HCT116 (cell line): Measurements from ENCODE around the gene WWOX. TPM values are rescaled to one million over a fixed set of nuclear protein-coding genes. Genes with fewer than 3 reads are reported as not detected.

Experiments
- ATAC-seq: fragments of 200-7000 bp; cut with Tn5 transposase; 2 replicates; pipeline ENCODE4 v1.9.1; 2020; ENCODE audit warnings: mild to moderate bottlenecking, moderate library complexity
- BruUV-seq: library from RNA; stranded (reverse); fragments of 400-500 nt; replicated peaks from 2 replicates; lab custom pipeline; 2021; lab: Mats Ljungman, UMichigan
- CTCF ChIA-PET: fragments of 300-600 bp; sonication (Branson Sonifier 250); formaldehyde crosslinking; loops from one replicate; lab custom pipeline; 2021; ENCODE audit warnings: antibody characterized with exemption; lab: Charles Lee
- POLR2A ChIA-PET: fragments of 300-600, 350-600 bp; sonication (Branson Sonifier 250); formaldehyde crosslinking; loops from one replicate; lab custom pipeline; 2021; ENCODE audit warnings: antibody characterized with exemption; lab: Charles Lee
- RAD21 ChIA-PET, 2 experiments: fragments of 300-600 bp; sonication (Branson Sonifier 250); formaldehyde crosslinking; loops; one replicate each; lab custom pipeline; 2023; ENCODE audit warnings: low total read pairs in 2 of 2; ENCODE audit not compliant: uncharacterized antibody in 2 of 2, unreplicated experiment in 2 of 2, low non-redundant PET in 1 of 2; lab: Charles Lee
- DNase-seq: peaks from one replicate; pipeline ENCODE4 v3.0.0-alpha.2; 2010; ENCODE audit warnings: low read depth, low spot score
- H2AFZ ChIP-seq: fragments of 200-600 bp; shearing (Covaris generic), sonication (generic); 2 replicates; pipeline ENCODE4 v1.6.1; 2017; ENCODE audit warnings: low read depth, mixed run types, mixed read lengths, antibody characterized with exemption, low read length; ENCODE audit not compliant: poor library complexity, severe bottlenecking
- H3K27ac ChIP-seq: 2 replicates; pipeline ENCODE4 v1.5.1; 2012; ENCODE audit warnings: low read depth, low read length
- H3K27me3 ChIP-seq: fragments of 200-600 bp; sonication (generic); 2 replicates; pipeline ENCODE4 v1.6.1; 2016; ENCODE audit warnings: mixed run types, low read length, mixed read lengths; ENCODE audit not compliant: insufficient read depth
- H3K36me3 ChIP-seq, 2 experiments: fragments of 200-500 bp in 1 of 2; fragments of 200-600 bp in 1 of 2; sonication (Bioruptor generic) in 1 of 2; sonication (generic) in 1 of 2; 2 replicates each; pipeline versions ENCODE4 v1.5.1 to v1.6.1; 2014 to 2016; ENCODE audit warnings: low read length in 2 of 2, inconsistent platforms in 1 of 2, mixed read lengths in 1 of 2, mixed run types in 1 of 2; ENCODE audit not compliant: insufficient read depth in 2 of 2, control insufficient read depth in 1 of 2
- H3K4me1 ChIP-seq, 2 experiments: fragments of 200-600 bp in 1 of 2; sonication (generic) in 1 of 2; 2 replicates each; pipeline versions ENCODE4 v1.5.1 to v1.6.1; 2012 to 2017; ENCODE audit warnings: low read length in 2 of 2, inconsistent platforms in 1 of 2, mild to moderate bottlenecking in 1 of 2, mixed read lengths in 1 of 2, mixed run types in 1 of 2, moderate library complexity in 1 of 2; ENCODE audit not compliant: insufficient read depth in 2 of 2, control insufficient read depth in 1 of 2
- H3K4me2 ChIP-seq: fragments of 200-600 bp; sonication (generic); 2 replicates; pipeline ENCODE4 v1.6.1; 2017; ENCODE audit warnings: mixed run types, low read length, mixed read lengths
- H3K4me3 ChIP-seq, 2 experiments: fragments of 200-600 bp in 1 of 2; sonication (generic) in 1 of 2; replicated peaks in 1 of 2; 2 replicates each; pipeline ENCODE4 v1.5.1; 2011 to 2016; ENCODE audit warnings: low read length in 2 of 2, control low read depth in 1 of 2, low read depth in 1 of 2, mild to moderate bottlenecking in 1 of 2, mixed read lengths in 1 of 2, mixed run types in 1 of 2
- H3K79me2 ChIP-seq: fragments of 200-600 bp; sonication (generic); 2 replicates; pipeline ENCODE4 v1.6.1; 2017; ENCODE audit warnings: mild to moderate bottlenecking, mixed run types, low read length, moderate library complexity, mixed read lengths; ENCODE audit not compliant: insufficient read depth
- H3K9ac ChIP-seq: fragments of 200-600 bp; sonication (generic); 2 replicates; pipeline ENCODE4 v1.6.1; 2016; ENCODE audit warnings: low read length, mixed read lengths
- H3K9me2 ChIP-seq: fragments of 200-600 bp; sonication (generic), shearing (Covaris generic); 2 replicates; pipeline ENCODE4 v1.6.1; 2017; ENCODE audit warnings: mixed run types, mild to moderate bottlenecking, moderate library complexity; ENCODE audit not compliant: insufficient read depth
- H3K9me3 ChIP-seq, 2 experiments: fragments of 200-500 bp in 1 of 2; fragments of 200-600 bp in 1 of 2; sonication (Bioruptor generic) in 1 of 2; sonication (generic) in 1 of 2; 2 replicates each; pipeline ENCODE4 v1.6.1; 2014 to 2017; ENCODE audit warnings: low read length in 2 of 2, mixed read lengths in 2 of 2, inconsistent platforms in 1 of 2, low read depth in 1 of 2, mild to moderate bottlenecking in 1 of 2, mixed run types in 1 of 2, moderate library complexity in 1 of 2; ENCODE audit not compliant: control insufficient read depth in 1 of 2, insufficient read depth in 1 of 2
- H4K20me1 ChIP-seq: fragments of 200-600 bp; sonication (generic), shearing (Covaris generic); 2 replicates; pipeline ENCODE4 v1.6.1; 2017; ENCODE audit warnings: mixed run types, mild to moderate bottlenecking, moderate library complexity; ENCODE audit not compliant: insufficient read depth
- FOSL1 ChIP-seq: IDR thresholded peaks from 2 replicates; pipeline ENCODE4 v1.6.1; 2012; ENCODE audit warnings: low read depth
- JUND ChIP-seq: IDR thresholded peaks from 2 replicates; pipeline ENCODE4 v1.6.1; 2012
- SP1 ChIP-seq: IDR thresholded peaks from 2 replicates; pipeline ENCODE4 v1.6.1; 2012; ENCODE audit warnings: low read depth
- intact Hi-C: fragments of 100-400 bp; cut with micrococcal nuclease; formaldehyde crosslinking; loops from 2 replicates; pipeline ENCODE4 v1.10.0; 2022
- total RNA-seq: library from RNA; stranded (reverse); gene quantifications from one replicate; pipeline ENCODE4 v1.2.1, GENCODE V29; 2021; ENCODE audit not compliant: unreplicated experiment
- TF ChIP-seq, protein P1 (sequence below): IDR thresholded peaks from 2 replicates; pipeline ENCODE4 v1.6.1; 2012; ENCODE audit warnings: low read depth
- TF ChIP-seq, protein P2 (sequence below): IDR thresholded peaks from 2 replicates; pipeline ENCODE4 v1.6.1; 2012
- TF ChIP-seq, protein P3 (sequence below), 3 experiments: fragments of 200-600 bp in 1 of 3; sonication (generic) in 1 of 3; IDR thresholded peaks in 2 of 3; conservative IDR thresholded peaks in 1 of 3; 2 replicates each; pipeline ENCODE4 v1.5.1; 2012 to 2017; ENCODE audit warnings: low read depth in 2 of 3, low read length in 2 of 3, antibody characterized with exemption in 1 of 3, borderline replicate concordance in 1 of 3, control low read depth in 1 of 3, mild to moderate bottlenecking in 1 of 3, mixed read lengths in 1 of 3, mixed run types in 1 of 3, moderate library complexity in 1 of 3; ENCODE audit not compliant: insufficient read depth in 1 of 3

The WWOX gene
- total RNA-seq, 1 experiment from 2014 or later, result 13.7 TPM

DNA sequence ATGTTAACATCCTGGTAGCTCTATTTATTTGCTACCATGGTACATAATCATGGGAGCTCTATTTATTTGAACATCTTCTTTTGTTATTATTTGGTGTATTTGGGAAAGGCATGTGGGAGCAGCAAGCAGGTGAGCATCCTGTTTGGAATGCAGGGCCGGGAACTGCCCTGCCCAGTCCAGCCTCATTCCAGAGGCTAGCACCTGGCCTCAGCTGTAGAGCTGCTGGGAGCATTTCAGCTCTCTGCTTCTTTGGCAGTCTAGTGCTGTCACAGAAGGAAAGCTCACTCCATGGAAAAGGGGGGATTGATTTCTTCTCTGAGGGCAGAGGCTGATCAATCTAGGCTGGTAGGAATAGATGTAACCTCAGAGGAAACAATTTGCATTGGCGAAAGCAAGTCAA, 112.5 kb downstream of the WWOX start:
- POLR2A ChIA-PET, result no interaction called here
- intact Hi-C loops, result no loop called here
- Histone ChIP-seq H2AFZ (no peak overlapping the region), H3K9ac (no peak overlapping the region), H4K20me1 (no peaks in the 10 kb centered on the region), H3K27ac (no peak overlapping the region), H3K79me2 (no peaks in the 10 kb centered on the region), H3K36me3 (no peaks in the 10 kb centered on the region), H3K4me1 (peaks cover 15 to 32% of the 10 kb centered on the region in 2 experiments), H3K4me3 (no peak overlapping the region; a peak in 1 of 4 replicates), H3K9me2 (no peaks in the 10 kb centered on the region), H3K9me3 (no peaks in the 10 kb centered on the region), H3K27me3 (no peaks in the 10 kb centered on the region), H3K4me2 (peak overlapping the region; percentile 64)
- ATAC-seq (peak; percentile 85), DNase-seq (peak; percentile 12)
- TF ChIP-seq FOSL1 (peak; percentile 35), SP1 (peak; percentile 66), JUND (peak; percentile 31; the same call in 1 of the 2 replicates)
- TF ChIP-seq, protein P1, sequence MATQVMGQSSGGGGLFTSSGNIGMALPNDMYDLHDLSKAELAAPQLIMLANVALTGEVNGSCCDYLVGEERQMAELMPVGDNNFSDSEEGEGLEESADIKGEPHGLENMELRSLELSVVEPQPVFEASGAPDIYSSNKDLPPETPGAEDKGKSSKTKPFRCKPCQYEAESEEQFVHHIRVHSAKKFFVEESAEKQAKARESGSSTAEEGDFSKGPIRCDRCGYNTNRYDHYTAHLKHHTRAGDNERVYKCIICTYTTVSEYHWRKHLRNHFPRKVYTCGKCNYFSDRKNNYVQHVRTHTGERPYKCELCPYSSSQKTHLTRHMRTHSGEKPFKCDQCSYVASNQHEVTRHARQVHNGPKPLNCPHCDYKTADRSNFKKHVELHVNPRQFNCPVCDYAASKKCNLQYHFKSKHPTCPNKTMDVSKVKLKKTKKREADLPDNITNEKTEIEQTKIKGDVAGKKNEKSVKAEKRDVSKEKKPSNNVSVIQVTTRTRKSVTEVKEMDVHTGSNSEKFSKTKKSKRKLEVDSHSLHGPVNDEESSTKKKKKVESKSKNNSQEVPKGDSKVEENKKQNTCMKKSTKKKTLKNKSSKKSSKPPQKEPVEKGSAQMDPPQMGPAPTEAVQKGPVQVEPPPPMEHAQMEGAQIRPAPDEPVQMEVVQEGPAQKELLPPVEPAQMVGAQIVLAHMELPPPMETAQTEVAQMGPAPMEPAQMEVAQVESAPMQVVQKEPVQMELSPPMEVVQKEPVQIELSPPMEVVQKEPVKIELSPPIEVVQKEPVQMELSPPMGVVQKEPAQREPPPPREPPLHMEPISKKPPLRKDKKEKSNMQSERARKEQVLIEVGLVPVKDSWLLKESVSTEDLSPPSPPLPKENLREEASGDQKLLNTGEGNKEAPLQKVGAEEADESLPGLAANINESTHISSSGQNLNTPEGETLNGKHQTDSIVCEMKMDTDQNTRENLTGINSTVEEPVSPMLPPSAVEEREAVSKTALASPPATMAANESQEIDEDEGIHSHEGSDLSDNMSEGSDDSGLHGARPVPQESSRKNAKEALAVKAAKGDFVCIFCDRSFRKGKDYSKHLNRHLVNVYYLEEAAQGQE, result no peak
- TF ChIP-seq, protein P2, sequence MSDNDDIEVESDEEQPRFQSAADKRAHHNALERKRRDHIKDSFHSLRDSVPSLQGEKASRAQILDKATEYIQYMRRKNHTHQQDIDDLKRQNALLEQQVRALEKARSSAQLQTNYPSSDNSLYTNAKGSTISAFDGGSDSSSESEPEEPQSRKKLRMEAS, result peak; percentile 35; the same call in 1 of the 2 replicates
- TF ChIP-seq, protein P3, sequence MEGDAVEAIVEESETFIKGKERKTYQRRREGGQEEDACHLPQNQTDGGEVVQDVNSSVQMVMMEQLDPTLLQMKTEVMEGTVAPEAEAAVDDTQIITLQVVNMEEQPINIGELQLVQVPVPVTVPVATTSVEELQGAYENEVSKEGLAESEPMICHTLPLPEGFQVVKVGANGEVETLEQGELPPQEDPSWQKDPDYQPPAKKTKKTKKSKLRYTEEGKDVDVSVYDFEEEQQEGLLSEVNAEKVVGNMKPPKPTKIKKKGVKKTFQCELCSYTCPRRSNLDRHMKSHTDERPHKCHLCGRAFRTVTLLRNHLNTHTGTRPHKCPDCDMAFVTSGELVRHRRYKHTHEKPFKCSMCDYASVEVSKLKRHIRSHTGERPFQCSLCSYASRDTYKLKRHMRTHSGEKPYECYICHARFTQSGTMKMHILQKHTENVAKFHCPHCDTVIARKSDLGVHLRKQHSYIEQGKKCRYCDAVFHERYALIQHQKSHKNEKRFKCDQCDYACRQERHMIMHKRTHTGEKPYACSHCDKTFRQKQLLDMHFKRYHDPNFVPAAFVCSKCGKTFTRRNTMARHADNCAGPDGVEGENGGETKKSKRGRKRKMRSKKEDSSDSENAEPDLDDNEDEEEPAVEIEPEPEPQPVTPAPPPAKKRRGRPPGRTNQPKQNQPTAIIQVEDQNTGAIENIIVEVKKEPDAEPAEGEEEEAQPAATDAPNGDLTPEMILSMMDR (IDR thresholded peaks at IDR 0.05 in 2 of 3, conservative IDR thresholded peaks at IDR 0.05 in 1 of 3; ENCODE audit: borderline replicate concordance in 1 of 3, insufficient read depth in 1 of 3, low read depth in 2 of 3, low read length in 2 of 3), result no peak
- RAD21 ChIA-PET, result no interaction called here
- no TSS peak for BruUV-seq
- CTCF ChIA-PET, result no interaction called here
